H9 (cell line): Measurements from ENCODE around the gene SPTA1. TPM values are rescaled to one million over a fixed set of nuclear protein-coding genes. Genes with fewer than 3 reads are reported as not detected.

Source experiments
- DNase-seq: peaks from one replicate; pipeline ENCODE4 v3.0.0-alpha.2; 2017
- H2AFZ ChIP-seq: one replicate; pipeline ENCODE4 v1.6.1; 2013; ENCODE audit warnings: mild to moderate bottlenecking, low read length, control low read depth, moderate library complexity
- H2AK5ac ChIP-seq: 2 replicates; pipeline ENCODE4 v1.6.1; 2013; ENCODE audit warnings: low read length, control low read depth, mixed read lengths; ENCODE audit not compliant: insufficient read length
- H2BK120ac ChIP-seq: one replicate; pipeline ENCODE4 v1.6.1; 2013; ENCODE audit warnings: low read depth, mild to moderate bottlenecking, low read length, control low read depth, inconsistent platforms; ENCODE audit not compliant: poor library complexity, severe bottlenecking
- H2BK12ac ChIP-seq: 2 replicates; pipeline ENCODE4 v1.6.1; 2013; ENCODE audit warnings: low read length, control low read depth, mixed read lengths, low read depth; ENCODE audit not compliant: insufficient read length
- H2BK15ac ChIP-seq: 2 replicates; pipeline ENCODE4 v1.6.1; 2013; ENCODE audit warnings: low read depth, low read length, control low read depth
- H2BK20ac ChIP-seq: one replicate; pipeline ENCODE4 v1.6.1; 2013; ENCODE audit warnings: low read depth, mild to moderate bottlenecking, low read length, control low read depth, inconsistent platforms; ENCODE audit not compliant: poor library complexity, severe bottlenecking
- H2BK5ac ChIP-seq: 2 replicates; pipeline ENCODE4 v1.6.1; 2013; ENCODE audit warnings: low read length, control low read depth, mixed read lengths; ENCODE audit not compliant: insufficient read length
- H3K14ac ChIP-seq: 2 replicates; pipeline ENCODE4 v1.6.1; 2013; ENCODE audit warnings: low read length, control low read depth; ENCODE audit not compliant: insufficient read depth
- H3K18ac ChIP-seq: 2 replicates; pipeline ENCODE4 v1.6.1; 2013; ENCODE audit warnings: low read depth, mild to moderate bottlenecking, mixed read lengths, low read length, control low read depth; ENCODE audit not compliant: insufficient read length
- H3K23ac ChIP-seq: 2 replicates; pipeline ENCODE4 v1.6.1; 2013; ENCODE audit warnings: low read length, control low read depth, mixed read lengths, low read depth; ENCODE audit not compliant: insufficient read length
- H3K23me2 ChIP-seq: 2 replicates; pipeline ENCODE4 v1.6.1; 2013; ENCODE audit warnings: low read depth, mild to moderate bottlenecking, mixed read lengths, low read length, control low read depth; ENCODE audit not compliant: insufficient read length, poor library complexity, severe bottlenecking
- H3K27ac ChIP-seq: 2 replicates; pipeline ENCODE4 v1.5.1; 2013; ENCODE audit warnings: low read length, control low read depth, mixed read lengths, low read depth; ENCODE audit not compliant: insufficient read length
- H3K27me3 ChIP-seq: 2 replicates; pipeline ENCODE4 v1.6.1; 2013; ENCODE audit warnings: low read length, control low read depth, inconsistent platforms; ENCODE audit not compliant: insufficient read depth
- H3K4ac ChIP-seq: 2 replicates; pipeline ENCODE4 v1.6.1; 2013; ENCODE audit warnings: low read depth, mild to moderate bottlenecking, control low read depth, inconsistent platforms, low read length, moderate library complexity
- H3K4me1 ChIP-seq: 2 replicates; pipeline ENCODE4 v1.6.1; 2013; ENCODE audit warnings: low read length, control low read depth, inconsistent platforms; ENCODE audit not compliant: insufficient read depth
- H3K4me2 ChIP-seq: 2 replicates; pipeline ENCODE4 v1.6.1; 2013; ENCODE audit warnings: low read length, control low read depth, mixed read lengths; ENCODE audit not compliant: insufficient read length, insufficient read depth
- H3K56ac ChIP-seq: 2 replicates; pipeline ENCODE4 v1.6.1; 2013; ENCODE audit warnings: low read depth, mild to moderate bottlenecking, mixed read lengths, low read length, control low read depth; ENCODE audit not compliant: insufficient read length
- H3K79me1 ChIP-seq: 2 replicates; pipeline ENCODE4 v1.6.1; 2013; ENCODE audit warnings: low read depth, mild to moderate bottlenecking, moderate library complexity, low read length, control low read depth, inconsistent platforms; ENCODE audit not compliant: insufficient read depth, poor library complexity, severe bottlenecking
- H3K79me2 ChIP-seq: 2 replicates; pipeline ENCODE4 v1.6.1; 2013; ENCODE audit warnings: low read length, control low read depth, inconsistent platforms; ENCODE audit not compliant: insufficient read depth
- H3K9ac ChIP-seq: 2 replicates; pipeline ENCODE4 v1.6.1; 2013; ENCODE audit warnings: low read length, control low read depth, mixed read lengths; ENCODE audit not compliant: insufficient read length; ENCODE audit errors: extremely low read depth
- H3K9me3 ChIP-seq: one replicate; pipeline ENCODE4 v1.6.1; 2013; ENCODE audit warnings: low read depth, low read length, inconsistent platforms; ENCODE audit not compliant: control insufficient read depth
- H3T11ph ChIP-seq: one replicate; pipeline ENCODE4 v1.6.1; 2013; ENCODE audit warnings: mild to moderate bottlenecking, low read length, control low read depth, inconsistent platforms
- H4K20me1 ChIP-seq: one replicate; pipeline ENCODE4 v1.6.1; 2013; ENCODE audit not compliant: control insufficient read depth, insufficient read length, insufficient read depth
- H4K5ac ChIP-seq: 2 replicates; pipeline ENCODE4 v1.6.1; 2013; ENCODE audit warnings: low read depth, mild to moderate bottlenecking, mixed read lengths, low read length, control low read depth; ENCODE audit not compliant: insufficient read length
- H4K8ac ChIP-seq: replicated peaks from 2 replicates; pipeline ENCODE4 v1.6.1; 2013; ENCODE audit warnings: low read length, control low read depth, mixed read lengths, low read depth; ENCODE audit not compliant: insufficient read length
- H4K91ac ChIP-seq: 2 replicates; pipeline ENCODE4 v1.6.1; 2013; ENCODE audit warnings: low read depth, mild to moderate bottlenecking, moderate library complexity, mixed read lengths, low read length, control low read depth; ENCODE audit not compliant: insufficient read length
- H3K27ac Mint-ChIP-seq, 3 experiments: 2 replicates in 2 of 3; 3 replicates in 1 of 3; pipeline ENCODE4 v1.8.0; 2020 to 2021; ENCODE audit warnings: mixed read lengths in 3 of 3, mild to moderate bottlenecking in 1 of 3, moderate library complexity in 1 of 3
- H3K27me3 Mint-ChIP-seq: 2 replicates; pipeline ENCODE4 v1.8.0; 2021; ENCODE audit warnings: low read depth, mild to moderate bottlenecking, moderate library complexity, mixed read lengths
- H3K36me3 Mint-ChIP-seq, 3 experiments: 2 replicates in 2 of 3; 3 replicates in 1 of 3; pipeline ENCODE4 v1.8.0; 2020 to 2021; ENCODE audit warnings: low read depth in 3 of 3, mixed read lengths in 3 of 3; ENCODE audit not compliant: insufficient read depth in 1 of 3
- H3K4me1 Mint-ChIP-seq, 2 experiments: 2 replicates each; pipeline ENCODE4 v1.8.0; 2020; ENCODE audit warnings: mixed read lengths in 2 of 2
- H3K4me3 Mint-ChIP-seq, 2 experiments: 2 replicates in 1 of 2; 3 replicates in 1 of 2; pipeline ENCODE4 v1.8.0; 2020 to 2021; ENCODE audit warnings: mild to moderate bottlenecking in 2 of 2, mixed read lengths in 2 of 2, moderate library complexity in 1 of 2
- H3K9me3 Mint-ChIP-seq, 2 experiments: 2 replicates in 1 of 2; 3 replicates in 1 of 2; pipeline ENCODE4 v1.8.0; 2020; ENCODE audit warnings: mild to moderate bottlenecking in 2 of 2, mixed read lengths in 2 of 2, moderate library complexity in 1 of 2
- CTCF ChIP-seq: fragments of 200-600 bp; sonication (generic); conservative IDR thresholded peaks from 3 replicates; pipeline ENCODE4 v1.8.0; 2021; ENCODE audit warnings: antibody characterized with exemption, mild to moderate bottlenecking
- WGBS: extraction: QIAGEN DNeasy Blood & Tissue Kit; methylation state at CpG from one replicate; pipeline ENCODE4 v1.1.7; 2013; ENCODE audit warnings: missing lambda C conversion rate, low lambda C conversion rate, mixed read lengths; ENCODE audit not compliant: insufficient read length; ENCODE audit errors: extremely low coverage; 5-methylcytosine and 5-hydroxymethylcytosine counted together
- total RNA-seq: library from RNA; stranded (reverse); gene quantifications from 2 replicates; pipeline ENCODE4 v1.2.1, GENCODE V29; 2021

The SPTA1 gene
- total RNA-seq, 1 experiment from 2014 or later = not detected

GRCh38 chr1:158700552-158700951, 14.0 kb upstream of the SPTA1 start, which contains the start of gene OR6K2:
Gene OR6K2, minus strand, starts transcription at chr1:158700652. Its CDS starts 0 bp downstream, at chr1:158700652.
- Histone ChIP-seq H2BK20ac (no peak within 1 kb of the TSS), H2BK120ac (no peak within 1 kb of the TSS), H4K5ac (no peak within 1 kb of the TSS), H4K8ac (no peak within 1 kb of the TSS), H2BK15ac (no peak within 1 kb of the TSS), H3K14ac (no peak within 1 kb of the TSS), H3K56ac (no peak within 1 kb of the TSS), H3K23me2 (no peaks in the 10 kb centered on the region), H3K79me2 (no peaks in the 10 kb centered on the region), H3T11ph (no peak within 1 kb of the TSS), H4K20me1 (no peaks in the 10 kb centered on the region), H3K9ac (no peak within 1 kb of the TSS), H3K27ac (no peak within 1 kb of the TSS), H3K4me2 (no peak within 1 kb of the TSS), H2BK12ac (no peak within 1 kb of the TSS), H3K18ac (no peak within 1 kb of the TSS), H3K79me1 (no peaks in the 10 kb centered on the region), H2BK5ac (no peak within 1 kb of the TSS), H2AK5ac (no peak within 1 kb of the TSS), H3K23ac (no peak within 1 kb of the TSS), H3K9me3 (no peaks in the 10 kb centered on the region), H2AFZ (no peak within 1 kb of the TSS), H3K27me3 (no peaks in the 10 kb centered on the region), H3K4ac (no peak within 1 kb of the TSS), H4K91ac (no peak within 1 kb of the TSS), H3K4me1 (no peaks in the 10 kb centered on the region)
- Mint-ChIP-seq H3K36me3 (no peaks in the 10 kb centered on the region), H3K4me1 (no peaks in the 10 kb centered on the region), H3K4me3 (no peak within 1 kb of the TSS), H3K9me3 (no peaks in the 10 kb centered on the region), H3K27ac (no peak within 1 kb of the TSS), H3K27me3 (peaks cover 1% of the 10 kb centered on the region; the same call in 1 of the 2 replicates)
- WGBS = no CpG with 5 or more reads among the region's 4 CpGs
- DNase-seq = no peak
- TF ChIP-seq CTCF = no peak
